ENCODE measurements around the gene UBE2O.
"Not testable (repeated sequence)": the region's sequence is repeated elsewhere in the genome, so short reads cannot be mapped to it uniquely, and the experiment has no call there.

The UBE2O gene

GRCh38 chr17:76363107-76363842 lies 89.7 kb downstream of the UBE2O start:
- H3K9ac ChIP-seq (ENCODE audit: low read length): no peak overlapping the region
- no peaks in the 10 kb centered on the region for H3K4me1 ChIP-seq (ENCODE audit: control insufficient read depth in 1 of 2, insufficient read depth in 2 of 2, low read length in 2 of 2)
- no peak overlapping the region for H2BK5ac ChIP-seq (ENCODE audit: low read depth, low read length, poor library complexity)
- peak; percentile 91 to 97 for DNase-seq
- no peak overlapping the region for H4K8ac ChIP-seq (ENCODE audit: low read depth, low read length)
- peaks cover 2% of the 10 kb centered on the region for H3K9me3 ChIP-seq (ENCODE audit: insufficient read depth, low read depth, low read length)
- WGBS (ENCODE audit: extremely low coverage, insufficient coverage, insufficient read length): no CpG with 5 or more reads among the region's 11 CpGs
- H4K91ac ChIP-seq (ENCODE audit: low read depth, low read length): no peak overlapping the region
- no peak overlapping the region for H2BK120ac ChIP-seq (ENCODE audit: insufficient read depth, low read length, poor library complexity)
- no peaks in the 10 kb centered on the region for H3K36me3 ChIP-seq (ENCODE audit: control insufficient read depth in 1 of 2, insufficient read depth in 2 of 2, low read length in 2 of 2)
- H2AFZ ChIP-seq (ENCODE audit: insufficient read depth, low read length, poor library complexity): no peak overlapping the region
- no peak overlapping the region for H3K4me3 ChIP-seq (ENCODE audit: low read depth, low read length)
- no peak overlapping the region for H2AK5ac ChIP-seq (ENCODE audit: low read length)
- no peaks in the 10 kb centered on the region for H3K79me2 ChIP-seq (ENCODE audit: control insufficient read depth, insufficient read depth, low read length, poor library complexity)
- H3K27me3 ChIP-seq (ENCODE audit: insufficient read depth, low read length): no peaks in the 10 kb centered on the region
- no peak overlapping the region for H2BK12ac ChIP-seq (ENCODE audit: low read length)
- H3K27ac ChIP-seq (ENCODE audit: low read depth, low read length): no peak overlapping the region
- no peak overlapping the region for H3K14ac ChIP-seq (ENCODE audit: low read length)
- H3K18ac ChIP-seq (ENCODE audit: low read length): no peak overlapping the region
- H4K12ac ChIP-seq (ENCODE audit: low read depth, low read length): no peak overlapping the region
- no peak overlapping the region for H3K4ac ChIP-seq (ENCODE audit: low read depth, low read length)
- no peaks in the 10 kb centered on the region for H3K79me1 ChIP-seq (ENCODE audit: low read length)
- H3K4me2 ChIP-seq (ENCODE audit: low read length): no peak overlapping the region
- no peak overlapping the region for H3K23ac ChIP-seq (ENCODE audit: low read length)

GRCh38 chr17:76360461-76360860 lies 92.5 kb downstream of the UBE2O start:
- Histone ChIP-seq H3K27ac (ENCODE audit: low read depth, low read length) (no peak overlapping the region), H4K8ac (ENCODE audit: low read depth, low read length) (no peak overlapping the region), H2AFZ (ENCODE audit: insufficient read depth, low read length, poor library complexity) (no peak overlapping the region), H3K79me1 (ENCODE audit: low read length) (no peaks in the 10 kb centered on the region), H2AK5ac (ENCODE audit: low read length) (no peak overlapping the region), H2BK12ac (ENCODE audit: low read length) (no peak overlapping the region), H3K4me2 (ENCODE audit: low read length) (no peak overlapping the region), H3K36me3 (ENCODE audit: control insufficient read depth in 1 of 2, insufficient read depth in 2 of 2, low read length in 2 of 2) (no peaks in the 10 kb centered on the region), H3K9ac (ENCODE audit: low read length) (no peak overlapping the region), H3K79me2 (ENCODE audit: control insufficient read depth, insufficient read depth, low read length, poor library complexity) (no peaks in the 10 kb centered on the region), H3K4me1 (ENCODE audit: control insufficient read depth in 1 of 2, insufficient read depth in 2 of 2, low read length in 2 of 2) (no peaks in the 10 kb centered on the region), H2BK120ac (ENCODE audit: insufficient read depth, low read length, poor library complexity) (no peak overlapping the region), H3K14ac (ENCODE audit: low read length) (no peak overlapping the region), H2BK5ac (ENCODE audit: low read depth, low read length, poor library complexity) (no peak overlapping the region), H3K4ac (ENCODE audit: low read depth, low read length) (no peak overlapping the region), H4K12ac (ENCODE audit: low read depth, low read length) (no peak overlapping the region), H3K23ac (ENCODE audit: low read length) (no peak overlapping the region), H4K91ac (ENCODE audit: low read depth, low read length) (no peak overlapping the region), H3K4me3 (ENCODE audit: low read depth, low read length) (no peak overlapping the region), H3K18ac (ENCODE audit: low read length) (no peak overlapping the region), H3K27me3 (ENCODE audit: insufficient read depth, low read length) (no peaks in the 10 kb centered on the region), H3K9me3 (ENCODE audit: insufficient read depth, low read depth, low read length) (no peaks in the 10 kb centered on the region)
- no CpG with 5 or more reads among the region's 2 CpGs for WGBS (ENCODE audit: extremely low coverage, insufficient coverage, insufficient read length)
- DNase-seq: no peak

GRCh38 chr17:76359776-76360175 lies 93.2 kb downstream of the UBE2O start:
- not testable (repeated sequence) for H2AK5ac ChIP-seq (ENCODE audit: low read length); H3K18ac ChIP-seq (ENCODE audit: low read length); H3K27me3 ChIP-seq (ENCODE audit: insufficient read depth, low read length); H2AFZ ChIP-seq (ENCODE audit: insufficient read depth, low read length, poor library complexity); H3K23ac ChIP-seq (ENCODE audit: low read length); H3K4me1 ChIP-seq (ENCODE audit: control insufficient read depth in 1 of 2, insufficient read depth in 2 of 2, low read length in 2 of 2); H2BK12ac ChIP-seq (ENCODE audit: low read length); H3K4ac ChIP-seq (ENCODE audit: low read depth, low read length); H4K8ac ChIP-seq (ENCODE audit: low read depth, low read length); H3K79me2 ChIP-seq (ENCODE audit: control insufficient read depth, insufficient read depth, low read length, poor library complexity); H2BK5ac ChIP-seq (ENCODE audit: low read depth, low read length, poor library complexity); H3K79me1 ChIP-seq (ENCODE audit: low read length); H3K9ac ChIP-seq (ENCODE audit: low read length); H3K4me3 ChIP-seq (ENCODE audit: low read depth, low read length); H3K9me3 ChIP-seq (ENCODE audit: insufficient read depth, low read depth, low read length); H4K12ac ChIP-seq (ENCODE audit: low read depth, low read length); H3K14ac ChIP-seq (ENCODE audit: low read length); H4K91ac ChIP-seq (ENCODE audit: low read depth, low read length); H3K4me2 ChIP-seq (ENCODE audit: low read length); H3K36me3 ChIP-seq (ENCODE audit: control insufficient read depth in 1 of 2, insufficient read depth in 2 of 2, low read length in 2 of 2); H2BK120ac ChIP-seq (ENCODE audit: insufficient read depth, low read length, poor library complexity); H3K27ac ChIP-seq (ENCODE audit: low read depth, low read length)
- peak; percentile 65 to 73 for DNase-seq
- WGBS (ENCODE audit: extremely low coverage, insufficient coverage, insufficient read length): no CpG with 5 or more reads among the region's 6 CpGs

GRCh38 chr17:76359375-76359774 lies 93.6 kb downstream of the UBE2O start:
- DNase-seq: peak in 1 of 2 donors; percentile 52
- H3K23ac ChIP-seq (ENCODE audit: low read length): no peak overlapping the region
- no peak overlapping the region for H2BK120ac ChIP-seq (ENCODE audit: insufficient read depth, low read length, poor library complexity)
- no peak overlapping the region for H4K91ac ChIP-seq (ENCODE audit: low read depth, low read length)
- H3K79me2 ChIP-seq (ENCODE audit: control insufficient read depth, insufficient read depth, low read length, poor library complexity): no peaks in the 10 kb centered on the region
- H3K27ac ChIP-seq (ENCODE audit: low read depth, low read length): no peak overlapping the region
- no peak overlapping the region for H3K4ac ChIP-seq (ENCODE audit: low read depth, low read length)
- H3K14ac ChIP-seq (ENCODE audit: low read length): no peak overlapping the region
- no peak overlapping the region for H4K8ac ChIP-seq (ENCODE audit: low read depth, low read length)
- no peak overlapping the region for H3K9ac ChIP-seq (ENCODE audit: low read length)
- no peak overlapping the region for H3K4me2 ChIP-seq (ENCODE audit: low read length)
- no peak overlapping the region for H2AK5ac ChIP-seq (ENCODE audit: low read length)
- no peak overlapping the region for H3K18ac ChIP-seq (ENCODE audit: low read length)
- no CpG with 5 or more reads among the region's 6 CpGs for WGBS (ENCODE audit: extremely low coverage, insufficient coverage, insufficient read length)
- no peak overlapping the region for H2AFZ ChIP-seq (ENCODE audit: insufficient read depth, low read length, poor library complexity)
- no peak overlapping the region for H3K4me3 ChIP-seq (ENCODE audit: low read depth, low read length)
- H3K36me3 ChIP-seq (ENCODE audit: control insufficient read depth in 1 of 2, insufficient read depth in 2 of 2, low read length in 2 of 2): no peaks in the 10 kb centered on the region
- no peak overlapping the region for H2BK12ac ChIP-seq (ENCODE audit: low read length)
- peaks cover under 1% of the 10 kb centered on the region for H3K79me1 ChIP-seq (ENCODE audit: low read length)
- H2BK5ac ChIP-seq (ENCODE audit: low read depth, low read length, poor library complexity): no peak overlapping the region
- no peaks in the 10 kb centered on the region for H3K9me3 ChIP-seq (ENCODE audit: insufficient read depth, low read depth, low read length)
- peaks cover 0 to under 1% of the 10 kb centered on the region in 2 experiments for H3K4me1 ChIP-seq (ENCODE audit: control insufficient read depth in 1 of 2, insufficient read depth in 2 of 2, low read length in 2 of 2)
- no peak overlapping the region for H4K12ac ChIP-seq (ENCODE audit: low read depth, low read length)
- H3K27me3 ChIP-seq (ENCODE audit: insufficient read depth, low read length): no peaks in the 10 kb centered on the region
